Measurements from ENCODE around the gene RIPOR3. TPM values are rescaled to one million over a fixed set of nuclear protein-coding genes. Genes with fewer than 3 reads are reported as not detected.

RIPOR3 gene
- total and polyA plus RNA-seq, 12 donors = 1.6 to 50.2 (median 3.3) TPM

DNA sequence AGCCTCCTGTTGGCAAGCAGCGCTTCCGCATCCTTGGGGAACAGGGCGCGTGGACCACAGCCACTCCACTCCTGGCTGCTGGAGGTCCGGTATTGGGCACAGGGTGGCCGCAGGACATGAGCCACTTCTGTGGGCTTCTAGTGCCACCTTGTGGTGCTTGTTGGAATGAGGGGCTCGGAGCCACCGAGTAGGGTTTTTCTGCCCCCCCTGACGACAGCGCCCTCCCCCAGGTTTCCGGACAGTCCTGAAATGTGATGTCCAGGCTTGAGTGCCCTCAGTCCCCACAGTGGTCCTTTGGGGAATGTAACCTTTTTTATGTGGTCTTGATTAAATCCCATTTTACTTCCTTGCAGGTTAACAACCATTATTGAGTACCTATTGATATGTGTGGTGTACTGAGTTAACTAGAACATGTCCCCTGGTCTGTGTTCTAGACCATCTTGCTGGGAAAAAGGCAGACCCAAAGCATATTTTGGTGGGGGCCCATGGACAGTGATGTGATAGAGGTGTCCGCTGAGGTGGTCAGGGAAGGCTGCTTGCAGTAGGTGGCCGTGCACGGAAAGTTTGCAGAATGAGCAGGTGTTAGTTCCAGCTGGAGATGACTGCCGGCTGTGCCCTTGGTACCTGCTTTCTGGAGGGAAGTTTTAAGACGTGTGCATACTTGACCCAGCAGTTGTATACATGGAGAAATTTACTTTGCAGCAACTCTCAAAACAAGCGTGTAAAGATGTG lies 111.2 kb downstream of the RIPOR3 start:
- intact Hi-C loops (cut with DNase I) = loop anchor here in 5 of 10 donors (2.0 to 5.0 kb wide), 5 partner anchors 98 to 393 kb away; no protein-coding TSS in a partner anchor
- Histone ChIP-seq H3K9me3 (no peaks in the 10 kb centered on the region), H3K4me3 (no peak overlapping the region), H3K4me1 (peaks cover 0 to 32% (median 14%) of the 10 kb centered on the region in 9 donors), H3K27me3 (no peaks in the 10 kb centered on the region), H3K27ac (no peak overlapping the region), H3K36me3 (peaks cover 0 to 100% (median 40%) of the 10 kb centered on the region in 9 donors)
- ATAC-seq (peak; percentile 43 to 66 (median 53)), DNase-seq (peak; percentile 71 to 75)
- TF ChIP-seq, protein P1, sequence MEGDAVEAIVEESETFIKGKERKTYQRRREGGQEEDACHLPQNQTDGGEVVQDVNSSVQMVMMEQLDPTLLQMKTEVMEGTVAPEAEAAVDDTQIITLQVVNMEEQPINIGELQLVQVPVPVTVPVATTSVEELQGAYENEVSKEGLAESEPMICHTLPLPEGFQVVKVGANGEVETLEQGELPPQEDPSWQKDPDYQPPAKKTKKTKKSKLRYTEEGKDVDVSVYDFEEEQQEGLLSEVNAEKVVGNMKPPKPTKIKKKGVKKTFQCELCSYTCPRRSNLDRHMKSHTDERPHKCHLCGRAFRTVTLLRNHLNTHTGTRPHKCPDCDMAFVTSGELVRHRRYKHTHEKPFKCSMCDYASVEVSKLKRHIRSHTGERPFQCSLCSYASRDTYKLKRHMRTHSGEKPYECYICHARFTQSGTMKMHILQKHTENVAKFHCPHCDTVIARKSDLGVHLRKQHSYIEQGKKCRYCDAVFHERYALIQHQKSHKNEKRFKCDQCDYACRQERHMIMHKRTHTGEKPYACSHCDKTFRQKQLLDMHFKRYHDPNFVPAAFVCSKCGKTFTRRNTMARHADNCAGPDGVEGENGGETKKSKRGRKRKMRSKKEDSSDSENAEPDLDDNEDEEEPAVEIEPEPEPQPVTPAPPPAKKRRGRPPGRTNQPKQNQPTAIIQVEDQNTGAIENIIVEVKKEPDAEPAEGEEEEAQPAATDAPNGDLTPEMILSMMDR (IDR thresholded peaks at IDR 0.05) = peak; percentile 70 to 85 (median 80)
- 45 to 51% methylated on average over 17 of the region's 17 CpGs for WGBS, 2 donors

DNA sequence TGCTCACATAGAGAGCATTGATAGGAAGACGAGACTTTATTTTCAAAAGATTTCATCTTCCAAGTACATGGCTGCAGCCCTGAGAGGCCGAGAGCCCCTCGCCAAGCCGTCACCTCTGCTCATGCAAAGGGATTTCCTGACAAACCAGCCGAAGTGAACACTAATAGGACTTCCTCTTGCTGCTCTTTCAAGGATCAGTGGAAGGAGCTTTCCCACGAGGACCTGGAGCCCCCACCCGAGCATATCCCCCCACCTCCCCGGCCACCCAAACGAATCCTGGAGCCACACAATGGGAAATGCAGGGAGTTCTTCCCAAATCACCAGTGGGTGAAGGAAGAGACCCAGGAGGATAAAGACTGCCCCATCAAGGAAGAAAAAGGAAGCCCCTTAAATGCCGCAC lies 111.8 kb downstream of the RIPOR3 start:
- H3K27me3 ChIP-seq = no peaks in the 10 kb centered on the region
- WGBS, 2 donors = 82 to 84% methylated on average over 10 of the region's 10 CpGs
- peaks cover 0 to 100% (median 45%) of the 10 kb centered on the region in 9 donors for H3K36me3 ChIP-seq
- no peak overlapping the region for H3K27ac ChIP-seq
- no peak overlapping the region for H3K4me3 ChIP-seq
- ATAC-seq = no peak
- intact Hi-C loops (cut with DNase I) = loop anchor here in 9 of 10 donors (2.0 to 10.0 kb wide), 11 partner anchors 67 to 397 kb away; partner anchors contain the start of gene PTPN1 (in 1 of the 9)
- TF ChIP-seq, protein P1 (IDR thresholded peaks at IDR 0.05) = no peak
- H3K4me1 ChIP-seq = peaks cover 0 to 34% (median 15%) of the 10 kb centered on the region in 9 donors
- no peak for DNase-seq
- H3K9me3 ChIP-seq = no peaks in the 10 kb centered on the region

DNA sequence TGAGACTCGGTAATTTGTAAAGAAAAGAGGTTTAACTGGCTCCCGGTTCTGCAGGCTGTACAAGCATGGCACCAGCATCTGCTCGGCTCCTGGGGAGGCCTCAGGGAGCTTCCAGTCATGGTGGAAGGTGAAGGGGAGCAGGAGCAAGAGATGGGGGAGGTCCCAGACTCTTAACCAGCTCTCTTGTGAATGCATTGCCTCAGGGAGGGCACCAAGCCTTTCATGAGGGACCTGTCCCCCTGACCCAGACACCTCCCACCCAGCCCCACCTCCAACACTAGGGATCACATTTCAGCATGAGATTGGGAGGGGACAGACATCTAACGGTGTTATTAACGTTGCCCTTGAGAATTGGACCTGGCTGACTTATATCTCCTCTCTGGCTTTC lies 112.6 kb downstream of the RIPOR3 start:
- Histone ChIP-seq H3K9me3 (no peaks in the 10 kb centered on the region), H3K4me3 (no peak overlapping the region), H3K36me3 (peaks cover 0 to 100% (median 46%) of the 10 kb centered on the region in 9 donors), H3K27me3 (no peaks in the 10 kb centered on the region), H3K27ac (no peak overlapping the region), H3K4me1 (peaks cover 0 to 39% (median 22%) of the 10 kb centered on the region in 9 donors)
- DNase-seq (no peak), ATAC-seq (no peak)
- TF ChIP-seq, protein P1 (IDR thresholded peaks at IDR 0.05) = no peak
- intact Hi-C loops (cut with DNase I) = loop anchor here in 9 of 10 donors (2.0 to 10.0 kb wide), 11 partner anchors 66 to 396 kb away; partner anchors contain the start of gene PTPN1 (in 1 of the 9)
- WGBS, 2 donors = 73 to 77% methylated on average over 5 of the region's 5 CpGs

DNA sequence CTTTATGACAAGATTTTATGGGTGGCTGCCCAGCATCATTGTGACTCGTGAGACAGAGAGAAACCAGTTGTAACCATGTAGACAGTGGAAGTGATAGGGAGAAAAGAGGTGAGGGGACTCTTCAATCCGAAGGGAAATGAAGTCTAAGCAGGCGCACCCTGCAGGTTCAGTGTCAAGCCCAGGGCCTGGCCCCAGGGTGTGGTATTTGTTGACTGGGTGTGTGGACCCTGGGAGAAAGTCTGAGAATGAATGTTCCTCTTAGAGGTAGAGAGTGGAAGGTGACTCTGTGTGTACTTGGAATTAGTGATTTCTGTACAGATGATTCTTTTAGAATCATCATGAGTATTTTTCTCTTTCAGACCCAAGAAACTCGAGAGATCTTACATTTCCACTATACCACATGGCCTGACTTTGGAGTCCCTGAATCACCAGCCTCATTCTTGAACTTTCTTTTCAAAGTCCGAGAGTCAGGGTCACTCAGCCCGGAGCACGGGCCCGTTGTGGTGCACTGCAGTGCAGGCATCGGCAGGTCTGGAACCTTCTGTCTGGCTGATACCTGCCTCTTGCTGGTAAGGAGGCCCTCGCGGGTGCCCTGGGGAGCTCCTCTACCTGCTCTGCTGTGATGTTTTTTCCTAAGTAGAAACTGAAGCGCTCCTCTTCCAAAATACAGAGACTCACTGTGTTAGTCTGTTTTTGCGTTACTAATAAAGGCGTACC lies 113.1 kb downstream of the RIPOR3 start:
- Histone ChIP-seq H3K27me3 (no peaks in the 10 kb centered on the region), H3K27ac (peak overlapping the region in 6 of 10 donors; percentile 45 to 73 (median 62)), H3K36me3 (peaks cover 0 to 94% (median 42%) of the 10 kb centered on the region in 9 donors), H3K9me3 (no peaks in the 10 kb centered on the region), H3K4me3 (no peak overlapping the region), H3K4me1 (peaks cover 2 to 45% (median 28%) of the 10 kb centered on the region in 9 donors)
- WGBS, 2 donors = 89 to 90% methylated on average over 14 of the region's 14 CpGs
- intact Hi-C loops (cut with DNase I) = loop anchor here in 9 of 10 donors (2.0 to 10.0 kb wide), 11 partner anchors 66 to 396 kb away; partner anchors contain the start of gene PTPN1 (in 1 of the 9)
- DNase-seq (no peak), ATAC-seq (no peak)
- TF ChIP-seq, protein P1 (IDR thresholded peaks at IDR 0.05) = no peak
